Measurements from ENCODE around the gene FCRLB.
"Not testable (repeated sequence)": the region's sequence is repeated elsewhere in the genome, so short reads cannot be mapped to it uniquely, and the experiment has no call there.

FCRLB gene, protein sequence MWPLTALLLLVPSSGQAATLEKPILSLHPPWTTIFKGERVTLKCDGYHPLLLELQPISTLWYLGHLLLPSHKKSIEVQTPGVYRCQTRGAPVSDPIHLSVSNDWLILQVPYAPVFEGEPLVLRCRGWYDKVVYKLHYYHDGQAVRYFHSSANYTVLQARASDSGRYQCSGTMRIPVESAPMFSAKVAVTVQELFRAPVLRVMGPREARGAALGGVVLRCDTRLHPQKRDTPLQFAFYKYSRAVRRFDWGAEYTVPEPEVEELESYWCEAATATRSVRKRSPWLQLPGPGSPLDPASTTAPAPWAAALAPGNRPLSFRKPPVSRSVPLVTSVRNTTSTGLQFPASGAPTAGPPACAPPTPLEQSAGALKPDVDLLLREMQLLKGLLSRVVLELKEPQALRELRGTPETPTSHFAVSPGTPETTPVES

DNA sequence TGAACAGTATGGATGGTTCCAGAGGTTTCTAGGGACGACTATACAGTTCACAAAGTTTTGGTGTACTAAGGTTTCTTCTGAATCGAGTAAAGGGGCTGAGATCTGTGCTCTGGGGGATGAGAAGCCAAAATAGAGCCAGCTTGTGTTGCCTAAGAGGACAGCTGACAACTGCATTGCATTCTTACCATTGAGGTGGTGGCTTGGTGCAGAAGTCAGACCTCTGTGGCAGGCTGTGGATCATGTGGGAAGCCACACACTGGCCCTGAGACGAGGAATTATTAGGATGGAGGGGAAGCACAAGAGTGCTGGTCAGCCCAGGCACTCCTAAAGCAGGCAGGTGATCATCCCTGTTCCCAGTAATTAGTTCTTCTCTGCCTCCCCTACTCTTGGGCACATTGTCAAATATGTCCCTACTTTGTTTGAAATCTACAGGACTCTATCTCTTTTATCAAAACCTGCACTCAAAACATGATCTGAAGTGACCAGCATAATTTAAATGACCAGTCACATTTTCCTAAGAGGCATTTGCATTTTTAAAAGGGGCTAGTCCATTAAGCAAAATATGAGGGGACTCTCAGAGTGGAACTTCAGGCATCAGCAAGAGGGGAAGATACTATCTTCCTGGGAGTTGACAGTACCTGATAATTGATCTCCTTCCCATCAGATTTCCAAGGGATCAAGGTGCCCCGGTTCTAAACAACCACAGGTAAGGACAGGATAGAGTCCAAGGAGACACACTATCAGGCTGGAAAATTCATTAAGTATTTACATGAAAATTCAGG lies at the start of gene FCRLB:
FCRLB (plus strand) TSS at position 589 of the 782 bp plus-strand sequence. CDS start 1,129 bp downstream, outside the sequence.
- DNase-seq: no peak

GRCh38 chr1:161673437-161673836 lies 47.9 kb upstream of the FCRLB start:
- not testable (repeated sequence) for DNase-seq

DNA sequence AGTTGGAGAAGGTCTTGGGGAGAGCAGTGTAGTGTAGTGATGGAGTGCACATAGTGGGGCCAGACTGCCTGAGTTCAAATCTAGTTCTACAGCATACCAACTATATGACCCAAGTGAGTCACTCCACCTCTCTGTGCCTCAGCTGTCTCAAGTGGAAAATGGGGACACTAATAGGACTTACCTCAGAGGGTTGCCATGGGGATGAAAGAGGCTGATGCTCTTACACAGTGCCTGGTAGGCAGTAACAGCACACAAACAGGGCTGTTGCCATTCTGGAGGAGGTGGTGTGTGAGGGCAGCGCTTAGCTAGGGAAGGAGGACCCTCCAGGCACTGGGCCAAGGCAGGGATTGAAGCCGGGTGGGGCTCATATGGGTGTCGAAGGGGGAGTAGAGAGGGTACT lies 46.9 kb upstream of the FCRLB start:
- DNase-seq: not testable (repeated sequence)

- DNase-seq: not testable (repeated sequence)
Measured at GRCh38 chr1:161674908-161675307, 46.4 kb upstream of the FCRLB start.

DNA sequence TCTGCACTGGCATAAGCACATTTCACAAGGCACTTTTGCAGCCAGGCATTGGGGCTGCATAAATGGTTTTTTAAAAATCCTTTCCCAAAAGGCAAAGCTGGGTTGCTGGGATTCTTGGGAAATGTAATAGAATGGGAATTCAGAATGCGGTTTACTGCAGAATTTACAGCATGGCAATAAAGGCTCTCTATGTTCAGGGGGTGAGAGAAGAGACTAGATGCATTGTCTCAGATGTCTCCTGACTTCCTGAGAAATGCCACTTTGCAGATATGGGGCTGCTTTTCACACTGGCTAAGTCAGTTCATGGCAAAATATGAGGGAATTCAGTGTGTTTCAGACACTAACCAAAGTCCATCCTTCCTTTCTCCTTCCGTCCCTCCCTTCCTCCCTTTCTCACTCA lies 44.9 kb upstream of the FCRLB start:
- no peak for DNase-seq

- DNase-seq: no peak
Measured at GRCh38 chr1:161676958-161677689, 44.2 kb upstream of the FCRLB start.

DNA sequence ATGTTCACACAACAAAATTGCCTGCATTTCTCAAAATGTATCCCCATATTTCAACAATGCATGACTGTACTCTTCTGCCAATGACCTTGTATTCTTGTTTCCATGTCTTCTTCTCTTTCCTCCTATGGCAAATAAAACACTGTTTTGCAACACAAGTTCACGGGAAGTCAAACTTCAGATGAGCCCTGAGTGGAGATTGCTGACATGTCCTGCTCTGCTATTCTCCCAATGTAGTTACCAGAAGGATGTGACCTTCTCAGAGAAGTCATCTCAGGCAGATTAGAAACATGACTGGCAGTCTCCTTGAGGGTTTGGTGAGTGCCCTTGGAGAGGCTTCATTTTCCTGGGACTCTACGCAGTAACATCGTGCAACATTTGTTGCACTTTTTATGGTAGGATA lies 42.8 kb upstream of the FCRLB start:
- no peak for DNase-seq

DNA sequence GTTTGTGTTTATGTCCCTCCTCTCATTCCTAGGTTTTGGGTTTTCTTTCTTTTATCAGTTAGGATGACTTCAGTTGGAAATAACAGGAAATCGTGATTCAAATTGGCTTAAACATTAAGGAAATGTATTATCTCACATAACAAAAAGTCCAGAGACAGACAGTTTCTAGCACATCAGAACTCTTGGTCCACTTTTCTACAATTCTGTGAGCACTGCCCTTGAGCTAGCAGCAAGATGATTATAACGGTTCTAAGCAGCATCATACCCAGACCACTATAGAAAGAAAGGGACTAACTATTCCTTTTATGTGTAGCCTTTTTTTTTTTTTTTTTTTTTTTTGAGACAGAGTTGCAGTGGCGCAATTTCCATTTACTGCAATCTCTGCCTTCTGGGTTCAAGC lies 39.5 kb upstream of the FCRLB start:
- no peak for DNase-seq

DNA sequence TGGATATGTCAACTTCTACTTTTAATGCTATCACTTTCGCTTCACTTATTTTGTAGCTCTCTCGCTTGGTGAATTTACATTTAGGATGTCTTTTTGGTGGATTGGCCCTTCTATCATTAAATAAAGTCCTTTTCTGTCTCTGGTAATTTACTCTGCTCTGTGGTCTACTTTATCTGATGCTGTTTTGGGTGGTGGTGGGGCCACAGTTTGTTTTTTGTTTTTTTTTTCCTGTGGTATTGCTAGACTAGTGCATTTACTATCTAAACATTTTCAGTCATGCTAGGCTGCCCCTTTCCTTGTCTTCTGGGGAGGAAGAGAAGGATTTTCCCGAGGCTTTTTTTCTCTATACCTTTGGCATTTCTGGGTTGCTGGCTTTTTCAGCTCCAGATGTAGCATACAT lies 32.4 kb upstream of the FCRLB start:
- DNase-seq: no peak

- no peak for DNase-seq
Measured at GRCh38 chr1:161691846-161692245, 29.5 kb upstream of the FCRLB start.

DNA sequence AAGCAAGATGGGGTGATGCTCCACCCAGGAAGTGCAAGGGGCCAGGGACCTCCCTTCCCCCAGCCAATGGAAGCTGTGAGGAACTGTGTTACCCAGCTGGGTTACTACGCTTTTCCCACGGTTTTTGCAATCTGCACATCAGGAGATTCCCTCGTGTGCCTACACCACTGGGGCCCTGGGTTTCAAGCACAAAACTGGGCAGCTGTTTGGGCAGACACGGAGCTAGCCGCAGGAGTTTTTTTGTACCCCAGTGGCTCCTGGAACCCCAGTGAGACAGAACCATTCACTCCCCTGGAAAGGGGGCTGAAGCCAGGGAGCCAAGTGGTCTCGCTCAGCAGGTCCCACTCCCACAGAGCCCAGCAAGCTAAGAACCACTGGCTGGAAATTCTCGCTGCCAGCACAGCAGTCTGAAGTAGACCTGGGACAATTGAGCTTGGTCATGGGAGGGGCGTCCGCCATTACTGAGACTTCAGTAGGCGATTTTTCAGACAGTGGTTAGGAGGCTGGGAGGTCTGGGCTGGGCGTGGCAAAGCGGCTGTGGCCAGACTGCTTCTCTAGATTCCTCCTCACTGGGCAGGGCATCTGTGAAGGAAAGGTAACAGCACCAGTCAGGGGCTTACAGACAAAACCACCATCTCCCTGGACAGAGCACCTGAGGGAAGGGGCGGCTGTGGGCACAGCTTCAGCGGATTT lies 28.2 kb upstream of the FCRLB start:
- DNase-seq: not testable (repeated sequence)

DNA sequence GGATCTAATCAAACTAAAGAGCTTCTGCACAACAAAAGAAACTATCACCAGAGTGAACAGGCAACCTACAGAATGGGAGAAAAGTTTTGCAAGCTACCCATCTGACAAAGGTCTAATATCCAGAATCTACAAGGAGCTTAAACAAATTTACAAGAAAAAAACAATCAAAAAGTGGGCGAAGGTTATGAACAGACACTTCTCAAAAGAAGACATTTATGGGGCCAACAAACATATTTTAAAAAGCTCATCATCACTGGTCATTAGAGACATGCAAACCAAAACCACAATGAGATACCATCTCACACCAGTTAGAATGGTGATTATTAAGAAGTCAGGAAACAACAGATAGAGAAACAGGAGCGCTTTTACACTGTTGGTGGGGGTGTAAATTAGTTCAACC lies 23.0 kb upstream of the FCRLB start:
- not testable (repeated sequence) for DNase-seq

GRCh38 chr1:161702250-161702649 lies 19.1 kb upstream of the FCRLB start:
- no peak for DNase-seq

DNA sequence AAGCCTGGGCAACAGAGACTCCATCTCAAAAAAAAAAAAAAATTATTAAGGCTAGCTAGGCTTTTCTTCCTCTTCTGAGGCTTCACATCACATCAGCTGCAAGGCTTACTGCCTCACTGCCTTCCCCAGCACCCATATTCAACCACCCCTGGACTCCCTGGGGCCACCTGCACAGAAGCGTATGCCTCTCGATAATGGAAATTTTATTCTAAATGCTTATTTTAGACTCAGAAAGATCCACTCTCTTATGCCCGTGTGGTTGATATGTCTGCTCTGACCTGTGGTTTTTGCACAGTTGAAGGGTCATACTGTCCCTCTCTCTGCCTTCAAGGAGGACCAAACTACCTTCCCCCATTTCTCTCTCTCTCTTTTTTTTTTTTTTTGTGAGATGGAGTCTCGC lies 15.8 kb upstream of the FCRLB start:
- DNase-seq: no peak

GRCh38 chr1:161706113-161706481 lies 15.2 kb upstream of the FCRLB start:
- DNase-seq: no peak

GRCh38 chr1:161706482-161707347 lies 14.6 kb upstream of the FCRLB start, which contains the start of gene FCRLA:
FCRLA (plus strand) TSS chr1:161707229; CDS start chr1:161707265, 36 bp downstream.
- no peak for DNase-seq

GRCh38 chr1:161707503-161707902 lies 13.8 kb upstream of the FCRLB start:
- DNase-seq: no peak

- DNase-seq: no peak
Measured at GRCh38 chr1:161709373-161709772, 12.0 kb upstream of the FCRLB start.

DNA sequence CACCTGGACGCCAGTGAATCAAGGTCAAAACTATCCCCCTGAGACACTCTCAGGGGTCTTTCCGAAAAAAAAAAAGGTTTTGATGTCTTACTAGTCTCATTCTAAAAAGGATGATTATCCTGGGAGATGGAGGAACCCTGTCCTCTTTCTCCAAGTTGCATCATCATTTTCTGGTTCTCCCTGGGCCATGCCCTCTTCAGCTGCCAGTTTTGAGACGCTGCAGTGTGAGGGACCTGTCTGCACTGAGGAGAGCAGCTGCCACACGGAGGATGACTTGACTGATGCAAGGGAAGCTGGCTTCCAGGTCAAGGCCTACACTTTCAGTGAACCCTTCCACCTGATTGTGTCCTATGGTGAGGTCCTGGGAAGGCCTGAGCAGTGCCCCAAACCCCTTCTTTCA lies 10.8 kb upstream of the FCRLB start:
- no peak for DNase-seq

DNA sequence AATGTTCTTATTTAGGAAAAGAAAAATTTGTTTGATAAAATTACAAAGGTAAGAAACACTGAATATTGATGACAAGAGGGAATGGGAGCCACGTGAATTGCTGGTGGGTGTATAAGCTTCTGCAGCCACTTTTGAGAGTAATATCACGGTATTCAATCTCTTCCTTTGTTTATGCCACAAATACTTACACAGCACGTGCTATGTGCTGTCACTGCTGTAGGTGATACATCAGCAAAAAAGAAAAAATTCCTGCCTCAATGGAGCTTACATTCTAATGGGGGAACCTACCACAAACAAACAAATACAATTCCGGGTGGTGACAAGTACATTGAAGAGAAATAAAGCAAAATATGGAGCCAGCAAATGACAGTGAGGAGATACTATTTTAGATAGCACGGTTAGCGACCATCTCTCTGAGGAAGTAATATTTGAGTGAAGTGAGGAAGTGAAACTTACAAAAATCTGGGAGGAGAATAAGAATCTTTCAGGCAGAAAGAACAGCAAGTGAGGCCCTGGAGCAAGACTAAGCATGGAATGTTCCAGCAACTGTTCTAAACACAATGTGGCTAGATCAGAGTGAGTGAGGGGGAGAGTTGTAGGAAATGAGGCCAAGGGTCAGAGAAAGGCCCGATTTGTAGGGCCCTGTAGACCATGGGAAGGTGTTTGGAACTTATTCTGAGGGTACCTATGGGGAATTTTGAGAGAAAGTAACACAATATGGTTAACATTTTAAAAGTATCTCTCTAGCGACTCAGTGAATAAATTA lies 2.6 kb upstream of the FCRLB start:
- no peak for DNase-seq

- DNase-seq: no peak
Measured at GRCh38 chr1:161719325-161719611, 2.1 kb upstream of the FCRLB start.

All from activated T-cell treated with anti-CD3 and anti-CD28 coated beads for 4 hours (primary cell).